ENCODE results near the gene RGS3. TPM values are rescaled to one million over a fixed set of nuclear protein-coding genes. Genes with fewer than 3 reads are reported as not detected.
A peak's percentile ranks its signal among the peaks of the same experiment; 100 is the strongest.

RGS3 gene
- total and polyA plus RNA-seq, 7 donors: 26.9 to 50.7 (median 38.3) TPM

DNA sequence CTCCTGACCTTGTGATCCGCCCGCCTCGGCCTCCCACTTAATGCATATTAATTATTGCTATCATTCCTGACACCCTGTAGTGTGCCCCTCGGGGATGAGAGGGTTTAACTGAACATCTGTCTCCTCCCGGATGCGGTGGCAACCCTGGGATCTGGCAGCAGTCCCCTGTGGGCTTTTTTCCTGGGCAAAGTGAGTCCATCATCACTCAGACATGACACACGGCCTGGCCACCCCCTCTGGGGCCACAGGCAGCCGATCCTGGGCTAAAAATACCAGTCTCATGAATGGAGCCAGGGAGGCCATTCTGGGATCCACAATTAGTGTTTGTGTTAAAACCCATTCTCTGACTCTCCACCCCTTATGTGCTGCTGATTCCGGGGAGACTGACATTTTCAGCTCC lies 161.2 kb downstream of the RGS3 start:
- intact Hi-C loops (cut with DNase I): no loop called here
- Histone ChIP-seq H3K4me3 (no peak overlapping the region), H3K36me3 (no peaks in the 10 kb centered on the region), H3K4me1 (peaks cover 0 to 39% (median 31%) of the 10 kb centered on the region in 4 donors), H3K27me3 (no peaks in the 10 kb centered on the region), H3K9me3 (no peaks in the 10 kb centered on the region), H3K27ac (no peak overlapping the region)
- DNase-seq: peak; percentile 48
- TF ChIP-seq POLR2A (IDR thresholded peaks at IDR 0.05) (no peak), EP300 (IDR thresholded peaks at IDR 0.05) (no peak), POLR2AphosphoS5 (IDR thresholded peaks at IDR 0.05) (no peak)
- TF ChIP-seq, protein P1, sequence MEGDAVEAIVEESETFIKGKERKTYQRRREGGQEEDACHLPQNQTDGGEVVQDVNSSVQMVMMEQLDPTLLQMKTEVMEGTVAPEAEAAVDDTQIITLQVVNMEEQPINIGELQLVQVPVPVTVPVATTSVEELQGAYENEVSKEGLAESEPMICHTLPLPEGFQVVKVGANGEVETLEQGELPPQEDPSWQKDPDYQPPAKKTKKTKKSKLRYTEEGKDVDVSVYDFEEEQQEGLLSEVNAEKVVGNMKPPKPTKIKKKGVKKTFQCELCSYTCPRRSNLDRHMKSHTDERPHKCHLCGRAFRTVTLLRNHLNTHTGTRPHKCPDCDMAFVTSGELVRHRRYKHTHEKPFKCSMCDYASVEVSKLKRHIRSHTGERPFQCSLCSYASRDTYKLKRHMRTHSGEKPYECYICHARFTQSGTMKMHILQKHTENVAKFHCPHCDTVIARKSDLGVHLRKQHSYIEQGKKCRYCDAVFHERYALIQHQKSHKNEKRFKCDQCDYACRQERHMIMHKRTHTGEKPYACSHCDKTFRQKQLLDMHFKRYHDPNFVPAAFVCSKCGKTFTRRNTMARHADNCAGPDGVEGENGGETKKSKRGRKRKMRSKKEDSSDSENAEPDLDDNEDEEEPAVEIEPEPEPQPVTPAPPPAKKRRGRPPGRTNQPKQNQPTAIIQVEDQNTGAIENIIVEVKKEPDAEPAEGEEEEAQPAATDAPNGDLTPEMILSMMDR (IDR thresholded peaks at IDR 0.05): no peak
- 74 to 80% methylated on average over 9 of the region's 9 CpGs for WGBS, 2 donors

DNA sequence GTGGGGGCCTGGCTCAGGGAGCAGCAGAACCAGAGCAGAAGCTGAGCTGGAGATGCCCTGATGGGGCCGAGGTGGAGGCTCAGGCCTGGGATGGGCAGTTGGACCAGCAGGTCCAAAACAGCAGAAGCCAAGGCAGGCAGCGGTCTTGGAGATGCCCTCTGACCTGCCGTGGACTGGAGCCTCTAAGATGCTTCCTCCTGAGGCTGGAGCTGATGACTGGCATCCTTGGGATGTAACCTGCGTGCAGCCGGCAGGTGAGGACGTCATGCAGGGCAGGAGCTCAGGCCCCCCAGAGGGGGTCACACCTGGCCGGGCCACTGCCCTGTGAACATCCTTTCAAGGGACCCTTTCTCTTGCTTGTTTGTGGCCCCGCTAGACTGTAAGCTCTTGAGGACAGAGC lies 162.0 kb downstream of the RGS3 start:
- Histone ChIP-seq H3K36me3 (no peaks in the 10 kb centered on the region), H3K27ac (no peak overlapping the region), H3K4me3 (no peak overlapping the region), H3K9me3 (no peaks in the 10 kb centered on the region), H3K4me1 (peaks cover 0 to 32% (median 25%) of the 10 kb centered on the region in 4 donors), H3K27me3 (no peaks in the 10 kb centered on the region)
- TF ChIP-seq, protein P1 (IDR thresholded peaks at IDR 0.05): no peak
- no peak for TF ChIP-seq POLR2A (IDR thresholded peaks at IDR 0.05)
- DNase-seq: peak; percentile 57
- WGBS, 2 donors: 93 to 96% methylated on average over 8 of the region's 8 CpGs
- intact Hi-C loops (cut with DNase I): no loop called here

DNA sequence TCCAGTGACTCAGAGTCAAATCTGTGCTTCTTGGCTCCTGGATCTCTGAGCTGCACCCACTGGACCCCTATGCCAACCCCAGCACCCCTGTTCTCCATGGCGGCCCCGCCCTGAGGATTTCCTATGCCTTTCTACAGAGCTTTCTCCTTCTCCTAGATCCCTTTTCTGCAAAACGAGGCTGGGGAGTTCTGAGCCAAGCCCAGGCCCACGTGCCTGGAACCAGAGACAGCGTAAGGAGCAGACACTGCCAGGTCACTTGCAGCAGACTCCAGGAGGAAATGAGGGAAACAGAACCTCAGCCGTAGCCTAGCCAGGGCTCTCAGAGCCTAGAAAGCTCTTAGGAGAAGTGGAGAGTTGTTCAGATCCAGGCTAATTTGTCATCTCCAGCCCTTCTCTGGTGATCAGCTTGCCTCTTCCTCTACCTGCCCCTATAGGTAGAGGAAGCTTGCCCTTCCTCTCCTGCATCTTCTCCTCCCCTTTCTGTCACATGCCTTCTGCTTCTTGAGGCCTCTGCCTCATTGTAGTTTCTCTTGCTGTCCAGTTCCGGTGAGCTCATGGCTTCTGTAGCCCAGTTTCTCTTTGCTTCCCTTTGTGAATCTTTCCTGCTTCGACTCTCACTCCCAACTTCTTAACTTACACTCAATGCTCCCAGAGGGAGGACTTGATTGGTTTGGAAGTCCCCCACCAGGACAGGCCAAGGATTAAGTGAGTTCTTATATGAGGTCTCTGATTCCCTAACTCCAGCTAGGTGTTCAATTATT lies 163.4 kb downstream of the RGS3 start:
- no peaks in the 10 kb centered on the region for H3K9me3 ChIP-seq
- intact Hi-C loops (cut with DNase I): no loop called here
- DNase-seq: peak; percentile 91
- no peak overlapping the region for H3K4me3 ChIP-seq
- H3K27ac ChIP-seq: peak overlapping the region; percentile 6 to 64 (median 50)
- peaks cover 0 to 18% (median 11%) of the 10 kb centered on the region in 4 donors for H3K4me1 ChIP-seq
- H3K27me3 ChIP-seq: no peaks in the 10 kb centered on the region
- no peaks in the 10 kb centered on the region for H3K36me3 ChIP-seq
- peak in 1 of 4 donors; percentile 38 for TF ChIP-seq POLR2AphosphoS5 (IDR thresholded peaks at IDR 0.05)
- TF ChIP-seq, protein P1 (IDR thresholded peaks at IDR 0.05): no peak
- WGBS, 2 donors: 82% methylated on average over 8 of the region's 8 CpGs

DNA sequence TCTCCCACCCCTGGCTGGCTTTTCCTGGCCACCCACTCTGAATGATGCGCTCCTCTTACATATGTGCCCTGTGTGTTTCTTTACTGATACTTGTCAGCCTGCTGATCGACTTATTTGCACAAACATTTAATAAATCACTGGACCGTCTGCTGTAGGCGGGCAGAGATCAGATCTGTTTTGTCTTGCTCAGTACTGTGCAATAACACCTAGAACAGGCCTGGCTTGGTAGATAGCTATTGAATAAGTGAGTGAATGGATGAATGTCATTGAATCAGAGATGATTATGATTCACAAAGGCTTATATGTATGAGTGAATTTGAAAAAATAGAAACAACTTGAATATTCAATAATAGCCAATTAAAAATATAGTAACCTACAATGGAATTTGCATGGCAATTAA lies 165.1 kb downstream of the RGS3 start:
- DNase-seq: no peak
- Histone ChIP-seq H3K36me3 (no peaks in the 10 kb centered on the region), H3K4me3 (no peak overlapping the region), H3K27me3 (no peaks in the 10 kb centered on the region), H3K4me1 (peaks cover 0 to 18% (median 11%) of the 10 kb centered on the region in 4 donors), H3K27ac (no peak overlapping the region), H3K9me3 (no peaks in the 10 kb centered on the region)
- no peak for TF ChIP-seq POLR2AphosphoS5 (IDR thresholded peaks at IDR 0.05)
- intact Hi-C loops (cut with DNase I): no loop called here
- WGBS, 2 donors: 85 to 88% methylated on average over 4 of the region's 4 CpGs

DNA sequence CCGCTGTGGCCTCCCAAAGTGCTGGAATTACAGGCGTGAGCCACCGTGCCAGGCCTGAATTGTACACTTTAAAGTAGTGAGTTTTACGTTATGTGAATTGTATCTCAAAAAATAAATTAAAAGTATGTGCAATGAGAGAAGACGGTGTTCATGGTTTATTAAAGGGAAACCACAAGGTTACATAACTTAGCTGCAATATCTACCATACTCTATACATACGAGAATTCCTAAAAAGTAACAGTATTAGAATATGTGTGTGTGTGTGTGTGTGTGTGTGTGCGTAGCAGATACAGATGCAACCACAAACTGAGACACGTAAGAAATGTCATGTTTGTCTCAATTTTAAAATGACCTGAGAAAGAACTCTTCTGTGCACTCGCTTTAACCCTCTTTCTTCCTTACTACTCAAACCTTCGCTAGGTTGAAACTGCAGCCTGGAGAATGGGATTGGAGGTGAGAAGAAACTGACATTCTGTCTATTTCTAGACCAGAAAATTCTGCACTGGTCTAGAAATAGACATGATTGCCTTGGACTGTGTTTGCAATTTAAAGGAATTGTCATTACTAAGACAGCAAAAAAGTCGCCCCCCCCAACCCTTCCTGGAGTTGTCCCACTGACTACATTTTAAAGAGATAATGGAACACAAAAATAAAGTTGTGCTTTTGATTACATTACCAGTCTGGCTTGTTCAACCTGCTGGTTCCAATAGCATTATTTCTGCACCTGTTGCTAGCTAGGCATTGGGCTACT lies 167.0 kb downstream of the RGS3 start:
- Histone ChIP-seq H3K4me1 (peaks cover 0 to 18% (median 11%) of the 10 kb centered on the region in 4 donors), H3K36me3 (no peaks in the 10 kb centered on the region), H3K27me3 (no peaks in the 10 kb centered on the region), H3K27ac (no peak overlapping the region), H3K4me3 (no peak overlapping the region), H3K9me3 (no peaks in the 10 kb centered on the region)
- intact Hi-C loops (cut with DNase I): no loop called here
- DNase-seq: no peak
- no peak for TF ChIP-seq POLR2AphosphoS5 (IDR thresholded peaks at IDR 0.05)
- TF ChIP-seq, protein P1 (IDR thresholded peaks at IDR 0.05): no peak
- no peak for TF ChIP-seq POLR2A (IDR thresholded peaks at IDR 0.05)
- TF ChIP-seq EP300 (IDR thresholded peaks at IDR 0.05): no peak
- WGBS, 2 donors: 81 to 84% methylated on average over 11 of the region's 11 CpGs

Data from sigmoid colon (tissue), 7 donors.